Naive thymus-derived CD4-positive, alpha-beta T cell (primary cell): ENCODE measurements around the gene KRTAP5-3. TPM values are rescaled to one million over a fixed set of nuclear protein-coding genes. Genes with fewer than 3 reads are reported as not detected.
"Not testable (repeated sequence)": the region's sequence is repeated elsewhere in the genome, so short reads cannot be mapped to it uniquely, and the experiment has no call there.

ENCODE experiments used
- ATAC-seq: fragments of 150-1000 bp; cut with Tn5 transposase; 2 replicates; pipeline ENCODE4 v1.10.0; 2021; ENCODE audit warnings: mild to moderate bottlenecking, moderate library complexity
- CTCF ChIA-PET: fragments of 350-600 bp; sonication (Branson Sonifier 250); formaldehyde crosslinking; loops from one replicate; lab custom pipeline; 2021; ENCODE audit warnings: antibody characterized with exemption; lab: Charles Lee
- POLR2A ChIA-PET: fragments of 350-600 bp; sonication (Branson Sonifier 250); formaldehyde crosslinking; loops from one replicate; lab custom pipeline; 2021; ENCODE audit warnings: antibody characterized with exemption, inconsistent platforms; lab: Charles Lee
- DNase-seq, 9 donors: peaks; one replicate each; pipeline versions ENCODE4 v3.0.0 to v3.0.0-alpha.2; 2020 to 2022; ENCODE audit warnings: mixed read lengths in 1 of 9
- H3K27ac ChIP-seq: one replicate; pipeline ENCODE4 v1.7.0; 2013; ENCODE audit warnings: mild to moderate bottlenecking, low read depth, low read length, moderate library complexity
- H3K27me3 ChIP-seq, 2 donors: one replicate each; pipeline ENCODE4 v1.7.0; 2013; ENCODE audit warnings: low read length in 2 of 2, mild to moderate bottlenecking in 2 of 2, moderate library complexity in 2 of 2; ENCODE audit not compliant: control insufficient read depth in 2 of 2, insufficient read depth in 2 of 2
- H3K36me3 ChIP-seq, 3 experiments: 1 replicate in 2 of 3; 2 replicates in 1 of 3; pipeline ENCODE4 v1.7.0; 2013; ENCODE audit warnings: low read length in 3 of 3, mild to moderate bottlenecking in 3 of 3, moderate library complexity in 1 of 3; ENCODE audit not compliant: insufficient read depth in 3 of 3, control insufficient read depth in 2 of 3
- H3K4me1 ChIP-seq, 2 donors: one replicate each; pipeline ENCODE4 v1.7.0; 2013; ENCODE audit warnings: low read length in 2 of 2, mild to moderate bottlenecking in 2 of 2, moderate library complexity in 1 of 2; ENCODE audit not compliant: control insufficient read depth in 2 of 2, insufficient read depth in 2 of 2
- H3K4me3 ChIP-seq: 2 replicates; pipeline ENCODE4 v1.7.0; 2013; ENCODE audit warnings: mild to moderate bottlenecking, low read length
- H3K9me3 ChIP-seq, 3 experiments: 1 replicate in 2 of 3; 2 replicates in 1 of 3; pipeline ENCODE4 v1.7.0; 2013; ENCODE audit warnings: low read length in 3 of 3; ENCODE audit not compliant: control insufficient read depth in 2 of 3
- H3K27ac Mint-ChIP-seq, 9 donors: one replicate each; pipeline ENCODE4 v1.8.0; 2020 to 2022; ENCODE audit warnings: mixed read lengths in 9 of 9, mild to moderate bottlenecking in 8 of 9, moderate library complexity in 5 of 9, inconsistent platforms in 2 of 9
- H3K27me3 Mint-ChIP-seq, 5 donors: one replicate each; pipeline ENCODE4 v1.8.0; 2021 to 2022; ENCODE audit warnings: mixed read lengths in 5 of 5, mild to moderate bottlenecking in 1 of 5
- H3K36me3 Mint-ChIP-seq, 5 donors: one replicate each; pipeline ENCODE4 v1.8.0; 2020 to 2022; ENCODE audit warnings: mixed read lengths in 5 of 5, mild to moderate bottlenecking in 3 of 5, inconsistent platforms in 1 of 5
- H3K4me1 Mint-ChIP-seq, 7 donors: one replicate each; pipeline ENCODE4 v1.8.0; 2020 to 2022; ENCODE audit warnings: mixed read lengths in 7 of 7, mild to moderate bottlenecking in 3 of 7, inconsistent platforms in 1 of 7
- H3K4me3 Mint-ChIP-seq, 10 donors: one replicate each; pipeline ENCODE4 v1.8.0; 2020 to 2022; ENCODE audit warnings: mild to moderate bottlenecking in 10 of 10, mixed read lengths in 10 of 10, moderate library complexity in 6 of 10, inconsistent platforms in 2 of 10
- H3K9me3 Mint-ChIP-seq, 11 donors: one replicate each; pipeline ENCODE4 v1.8.0; 2020 to 2022; ENCODE audit warnings: mixed read lengths in 11 of 11, mild to moderate bottlenecking in 4 of 11, inconsistent platforms in 1 of 11, moderate library complexity in 1 of 11
- intact Hi-C, 2 donors: fragments of 100-400 bp; cut with micrococcal nuclease; formaldehyde crosslinking; loops; one replicate each; pipeline ENCODE4 v1.15.1; 2023
- polyA plus RNA-seq, 2 donors: library from polyadenylated mRNA; unstranded; fragments of 300-500 nt; fragmentation: Illumina TruSeq; gene quantifications; one replicate each; pipeline ENCODE4 v1.2.3, GENCODE V29; 2021
- total RNA-seq, 6 experiments: library from RNA in 5 of 6; stranded (reverse) in 5 of 6; gene quantifications; 1 replicate in 5 of 6; 2 replicates in 1 of 6; pipeline ENCODE4 v1.2.3 and lab custom pipeline; 2021 to 2026

Gene KRTAP5-3
- total and polyA plus RNA-seq, 7 experiments from 2014 or later = not detected

DNA sequence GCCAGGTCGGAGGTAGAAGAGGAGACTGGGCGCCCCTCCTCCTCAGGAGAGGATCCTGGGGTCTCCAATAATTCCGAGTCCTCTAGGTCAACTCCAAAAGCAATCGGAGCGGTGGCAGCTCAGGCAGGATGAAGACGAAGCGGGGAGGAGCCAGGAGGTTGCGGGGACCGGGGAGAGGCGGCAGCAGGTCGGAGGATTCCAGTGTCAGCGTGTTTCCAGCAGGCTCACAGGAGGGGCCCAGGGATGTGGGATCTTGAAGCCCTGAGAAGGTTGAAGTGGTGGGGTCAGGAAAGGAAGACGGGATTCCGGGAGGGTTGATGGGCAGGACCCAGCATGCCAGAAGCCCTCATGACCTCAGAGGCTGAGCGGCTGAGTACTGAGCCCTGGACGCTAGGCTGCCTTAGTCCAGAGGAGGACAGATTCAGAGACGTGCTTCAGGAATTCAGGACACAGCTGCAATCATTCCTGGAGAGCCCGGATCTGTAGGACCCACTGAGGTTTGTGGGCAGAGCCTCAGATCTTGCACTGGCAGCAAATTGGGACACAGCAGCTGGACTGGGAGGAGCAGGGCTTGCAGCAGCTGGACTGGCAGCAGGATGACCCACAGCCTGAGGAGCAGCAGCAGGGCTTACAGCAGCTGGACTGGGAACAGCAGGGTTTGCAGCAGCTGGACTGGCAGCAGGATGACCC is 962 bp downstream of the KRTAP5-3 start:
- H3K27ac Mint-ChIP-seq, H3K27me3 ChIP-seq, H3K36me3 Mint-ChIP-seq, H3K4me3 ChIP-seq, CTCF ChIA-PET, ATAC-seq, H3K9me3 ChIP-seq, H3K4me1 Mint-ChIP-seq, H3K9me3 Mint-ChIP-seq, POLR2A ChIA-PET, H3K4me3 Mint-ChIP-seq, H3K27ac ChIP-seq, intact Hi-C loops, H3K4me1 ChIP-seq, H3K36me3 ChIP-seq, DNase-seq: not testable (repeated sequence)
- H3K27me3 Mint-ChIP-seq = peaks cover 22 to 41% (median 32%) of the 10 kb centered on the region in 5 donors

DNA sequence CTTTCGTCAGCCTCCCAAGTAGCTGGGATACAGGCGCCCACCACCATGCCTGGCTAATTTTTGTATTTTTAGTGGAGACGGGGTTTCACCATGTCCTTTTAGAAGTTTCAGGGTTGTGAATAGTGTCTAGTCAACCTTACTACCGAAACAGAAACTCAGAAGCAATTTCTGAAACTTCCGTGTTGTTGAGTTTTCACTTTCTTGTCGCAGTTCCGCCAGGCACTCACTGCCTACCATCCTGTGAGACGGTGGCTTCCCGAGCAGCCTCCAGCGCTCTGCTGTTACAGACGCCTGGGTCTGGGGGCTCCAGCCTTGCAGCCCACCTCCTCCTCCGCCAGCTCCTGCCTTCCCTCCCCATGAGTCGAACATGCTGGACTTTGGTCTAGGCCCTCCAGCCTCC is 2.3 kb downstream of the KRTAP5-3 start:
- H3K9me3 ChIP-seq, DNase-seq, POLR2A ChIA-PET, H3K4me3 Mint-ChIP-seq, H3K9me3 Mint-ChIP-seq, H3K4me1 Mint-ChIP-seq, H3K27me3 ChIP-seq, H3K36me3 Mint-ChIP-seq, H3K4me1 ChIP-seq, H3K36me3 ChIP-seq, H3K4me3 ChIP-seq, intact Hi-C loops, H3K27ac ChIP-seq: not testable (repeated sequence)
- Mint-ChIP-seq H3K27me3 (peaks cover 34 to 47% (median 40%) of the 10 kb centered on the region in 5 donors), H3K27ac (peak overlapping the region in 2 of 9 donors; percentile 7 to 54)
- CTCF ChIA-PET = interaction anchor here (0.6 to 1.2 kb wide), 3 partner anchors 9 to 812 kb away, joined by 3 read pairs; no protein-coding TSS in a partner anchor
- peak; percentile 22 for ATAC-seq

DNA sequence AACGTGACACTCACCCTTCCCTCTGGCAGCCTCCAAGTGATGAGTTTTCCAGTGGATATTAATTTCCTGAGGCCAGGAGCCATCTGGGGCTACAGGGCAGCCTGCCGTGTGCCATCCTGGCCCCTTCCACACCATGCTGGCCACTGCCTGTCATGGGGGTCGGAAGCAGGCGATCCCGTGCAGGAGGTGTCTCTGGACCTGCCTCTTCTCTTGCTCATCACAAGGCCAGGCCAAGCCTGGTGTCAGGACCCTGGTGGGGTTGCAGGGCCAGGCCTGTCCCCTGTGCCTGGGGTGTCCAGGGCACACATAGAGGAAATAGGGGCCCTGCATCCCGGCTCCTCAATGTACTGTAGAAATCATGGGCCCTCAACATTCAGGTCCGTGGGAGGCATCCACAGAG is 3.6 kb downstream of the KRTAP5-3 start:
- H3K4me3 ChIP-seq = no peak overlapping the region
- intact Hi-C loops = no loop called here
- DNase-seq (no peak), ATAC-seq (no peak)
- POLR2A ChIA-PET = no interaction called here
- peaks cover 0 to 3% (median 0%) of the 10 kb centered on the region in 7 donors for H3K4me1 Mint-ChIP-seq
- no peak overlapping the region for H3K27ac ChIP-seq
- CTCF ChIA-PET = interaction anchor here (0.6 to 1.2 kb wide), 2 partner anchors 16 to 285 kb away, joined by 3 read pairs; no protein-coding TSS in a partner anchor
- H3K9me3 ChIP-seq = no peaks in the 10 kb centered on the region
- no peaks in the 10 kb centered on the region for H3K36me3 ChIP-seq
- peaks cover 0 to 4% of the 10 kb centered on the region in 2 donors for H3K27me3 ChIP-seq
- no peak overlapping the region for H3K4me3 Mint-ChIP-seq
- H3K27me3 Mint-ChIP-seq = peaks cover 36 to 49% (median 47%) of the 10 kb centered on the region in 5 donors
- H3K27ac Mint-ChIP-seq = no peak overlapping the region
- no peaks in the 10 kb centered on the region for H3K4me1 ChIP-seq
- H3K36me3 Mint-ChIP-seq = no peaks in the 10 kb centered on the region
- no peaks in the 10 kb centered on the region for H3K9me3 Mint-ChIP-seq

DNA sequence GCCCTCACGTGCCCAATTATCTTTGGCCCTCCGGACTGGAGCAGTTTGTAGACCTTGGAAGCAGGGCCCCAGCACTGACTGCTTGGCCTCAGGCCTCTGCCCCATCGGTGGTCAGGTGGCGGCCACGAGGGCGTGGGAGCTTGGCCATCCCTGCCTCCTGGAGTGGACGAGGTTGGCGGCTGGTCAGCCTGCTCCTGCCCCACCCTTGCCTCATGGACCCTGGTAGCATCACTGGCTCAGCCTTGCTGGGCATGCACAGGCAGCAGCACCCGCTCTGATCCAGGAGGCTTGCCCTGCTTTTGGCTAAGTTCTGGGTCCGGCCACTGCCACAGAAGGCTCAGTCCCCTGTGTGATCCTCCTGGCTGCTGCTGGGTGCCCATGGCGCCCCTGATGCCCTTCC is 4.1 kb downstream of the KRTAP5-3 start:
- H3K27ac Mint-ChIP-seq = no peak overlapping the region
- no peaks in the 10 kb centered on the region for H3K9me3 Mint-ChIP-seq
- H3K4me3 Mint-ChIP-seq = no peak overlapping the region
- Histone ChIP-seq H3K4me3 (no peak overlapping the region), H3K27ac (no peak overlapping the region), H3K9me3 (no peaks in the 10 kb centered on the region), H3K4me1 (no peaks in the 10 kb centered on the region), H3K27me3 (peaks cover 0 to 4% of the 10 kb centered on the region in 2 donors), H3K36me3 (no peaks in the 10 kb centered on the region)
- ChIA-PET POLR2A (no interaction called here), CTCF (no interaction called here)
- DNase-seq (no peak), ATAC-seq (no peak)
- H3K27me3 Mint-ChIP-seq = peaks cover 36 to 54% (median 52%) of the 10 kb centered on the region in 5 donors
- intact Hi-C loops = no loop called here
- H3K36me3 Mint-ChIP-seq = no peaks in the 10 kb centered on the region
- H3K4me1 Mint-ChIP-seq = peaks cover 0 to 3% (median 0%) of the 10 kb centered on the region in 7 donors

DNA sequence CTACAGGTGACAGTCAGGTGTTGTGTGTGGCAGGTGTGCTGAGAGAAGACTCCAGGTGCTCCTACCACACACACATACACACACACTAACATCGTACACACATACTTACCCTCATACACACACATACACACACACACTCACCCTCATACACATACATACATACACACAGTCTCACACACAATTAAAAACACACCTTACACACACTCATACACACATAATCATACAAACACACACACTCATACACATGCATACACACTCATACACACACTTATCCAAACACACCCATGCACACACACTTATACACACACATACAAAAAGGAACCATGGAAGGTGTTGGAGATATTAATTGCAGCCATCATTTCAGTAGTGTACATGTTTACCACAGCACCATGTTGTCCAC is 4.6 kb downstream of the KRTAP5-3 start:
- Histone ChIP-seq H3K27me3 (peaks cover 0 to 4% of the 10 kb centered on the region in 2 donors), H3K36me3 (no peaks in the 10 kb centered on the region), H3K4me1 (no peaks in the 10 kb centered on the region), H3K9me3 (no peaks in the 10 kb centered on the region), H3K27ac (no peak overlapping the region), H3K4me3 (no peak overlapping the region)
- H3K4me3 Mint-ChIP-seq = no peak overlapping the region
- peaks cover 38 to 57% (median 51%) of the 10 kb centered on the region in 5 donors for H3K27me3 Mint-ChIP-seq
- H3K27ac Mint-ChIP-seq = no peak overlapping the region
- CTCF ChIA-PET = no interaction called here
- H3K9me3 Mint-ChIP-seq = no peaks in the 10 kb centered on the region
- ATAC-seq (no peak), DNase-seq (no peak)
- intact Hi-C loops = no loop called here
- H3K36me3 Mint-ChIP-seq = no peaks in the 10 kb centered on the region
- peaks cover 0 to 3% (median 0%) of the 10 kb centered on the region in 7 donors for H3K4me1 Mint-ChIP-seq
- POLR2A ChIA-PET = no interaction called here

DNA sequence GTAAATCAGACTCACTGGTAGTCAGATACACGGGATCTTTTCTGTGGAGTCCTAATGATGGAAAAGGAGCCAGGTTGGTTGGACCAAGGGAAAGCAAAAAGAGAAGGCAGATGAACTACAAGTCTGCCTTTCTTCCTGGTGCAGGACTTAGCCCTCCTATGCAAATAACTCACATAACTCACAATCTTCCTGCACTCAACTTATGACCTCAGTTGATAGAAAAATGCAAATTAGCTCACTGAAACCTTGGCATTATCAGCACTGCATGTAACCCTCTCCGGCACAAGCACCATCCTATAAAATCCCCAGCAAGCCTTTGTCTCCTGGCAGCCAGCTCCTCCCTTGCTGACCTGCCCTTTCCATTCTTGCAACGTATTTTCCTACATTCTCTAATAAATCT is 6.6 kb downstream of the KRTAP5-3 start:
- H3K27ac Mint-ChIP-seq, H3K27me3 ChIP-seq, CTCF ChIA-PET, H3K4me1 ChIP-seq, H3K9me3 ChIP-seq, DNase-seq, H3K36me3 Mint-ChIP-seq, H3K4me1 Mint-ChIP-seq, POLR2A ChIA-PET, intact Hi-C loops, ATAC-seq, H3K9me3 Mint-ChIP-seq, H3K4me3 ChIP-seq, H3K27ac ChIP-seq, H3K4me3 Mint-ChIP-seq, H3K36me3 ChIP-seq: not testable (repeated sequence)
- H3K27me3 Mint-ChIP-seq = peaks cover 44 to 66% (median 57%) of the 10 kb centered on the region in 5 donors

DNA sequence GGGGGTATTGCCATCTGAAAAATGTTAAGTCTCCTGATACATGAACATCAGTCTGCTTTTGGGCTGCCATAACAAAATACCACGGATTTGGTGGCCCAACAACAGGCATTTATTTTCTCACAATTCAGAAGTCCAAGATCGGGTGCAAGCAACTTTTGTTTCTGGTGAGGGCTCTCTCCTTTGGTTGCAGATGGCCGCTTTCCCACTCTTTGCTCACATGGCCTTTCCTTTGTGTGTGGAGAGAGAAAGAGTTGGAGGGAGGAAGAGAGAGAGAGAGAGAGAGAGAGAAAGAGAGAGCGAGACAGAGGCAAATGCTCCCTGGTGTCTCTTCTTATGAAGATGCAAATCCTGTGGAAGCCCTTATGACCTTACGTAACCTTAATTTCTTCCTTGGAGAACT is 7.6 kb downstream of the KRTAP5-3 start:
- ChIA-PET POLR2A (no interaction called here), CTCF (interaction anchor here (0.6 kb wide), 1 partner anchor 28 kb away, joined by 4 read pairs; no protein-coding TSS in a partner anchor)
- Histone ChIP-seq H3K27ac (no peak overlapping the region), H3K9me3 (no peaks in the 10 kb centered on the region), H3K36me3 (no peaks in the 10 kb centered on the region), H3K4me3 (no peak overlapping the region), H3K27me3 (peaks cover 0 to 4% of the 10 kb centered on the region in 2 donors), H3K4me1 (peaks cover 0 to 4% of the 10 kb centered on the region in 2 donors)
- no peaks in the 10 kb centered on the region for H3K36me3 Mint-ChIP-seq
- no peak for ATAC-seq
- no peaks in the 10 kb centered on the region for H3K9me3 Mint-ChIP-seq
- no peak overlapping the region for H3K4me3 Mint-ChIP-seq
- H3K4me1 Mint-ChIP-seq = peaks cover under 1 to 8% (median 3%) of the 10 kb centered on the region in 7 donors
- intact Hi-C loops = no loop called here
- no peak overlapping the region for H3K27ac Mint-ChIP-seq
- DNase-seq = no peak
- H3K27me3 Mint-ChIP-seq = peaks cover 46 to 70% (median 56%) of the 10 kb centered on the region in 5 donors
